Activated CD8-positive, alpha-beta memory T cell treated with anti-CD3 and anti-CD28 coated beads for 24 hours (primary cell): ENCODE measurements around the gene TNFRSF4.

ENCODE experiments used
- DNase-seq: peaks from one replicate; pipeline ENCODE4 v3.0.0-alpha.2; 2020

TNFRSF4 gene

GRCh38 chr1:1232208-1232795, 18.3 kb upstream of the TNFRSF4 start, which contains the start of gene B3GALT6:
Gene B3GALT6 (plus strand): TSS chr1:1232237. CDS start chr1:1232279, 42 bp downstream.
- peak; percentile 80 for DNase-seq

- peak; percentile 96 for DNase-seq
Observed at GRCh38 chr1:1231400-1232207, 17.7 kb upstream of the TNFRSF4 start, which contains the start of gene SDF4. Gene SDF4 (minus strand): TSS chr1:1232001. CDS start chr1:1228772, 3,229 bp downstream.

GRCh38 chr1:1230656-1231399, 16.9 kb upstream of the TNFRSF4 start:
- DNase-seq: no peak

- no peak for DNase-seq
Observed at GRCh38 chr1:1229770-1230169, 15.8 kb upstream of the TNFRSF4 start.

- DNase-seq: no peak
Observed at GRCh38 chr1:1228596-1229321, 14.8 kb upstream of the TNFRSF4 start.

GRCh38 chr1:1228187-1228586, 14.2 kb upstream of the TNFRSF4 start:
- DNase-seq: no peak

- no peak for DNase-seq
Observed at GRCh38 chr1:1227386-1227785, 13.4 kb upstream of the TNFRSF4 start.

- DNase-seq: no peak
Observed at GRCh38 chr1:1226566-1227362, 12.8 kb upstream of the TNFRSF4 start.

GRCh38 chr1:1225913-1226312, 12.0 kb upstream of the TNFRSF4 start:
- no peak for DNase-seq

- DNase-seq: no peak
Observed at GRCh38 chr1:1225238-1225845, 11.4 kb upstream of the TNFRSF4 start.

- no peak for DNase-seq
Observed at GRCh38 chr1:1223891-1224290, 9.9 kb upstream of the TNFRSF4 start.

- no peak for DNase-seq
Observed at GRCh38 chr1:1223321-1223720, 9.4 kb upstream of the TNFRSF4 start.

- DNase-seq: no peak
Observed at GRCh38 chr1:1222575-1223225, 8.7 kb upstream of the TNFRSF4 start.

- DNase-seq: no peak
Observed at GRCh38 chr1:1221887-1222574, 8.1 kb upstream of the TNFRSF4 start.

GRCh38 chr1:1220197-1220596, 6.2 kb upstream of the TNFRSF4 start:
- no peak for DNase-seq

- DNase-seq: no peak
Observed at GRCh38 chr1:1219341-1219740, 5.4 kb upstream of the TNFRSF4 start.

- no peak for DNase-seq
Observed at GRCh38 chr1:1218524-1219200, 4.7 kb upstream of the TNFRSF4 start.

- DNase-seq: no peak
Observed at GRCh38 chr1:1217621-1218523, 3.9 kb upstream of the TNFRSF4 start.
